T-cell (primary cell): Measurements from ENCODE around the gene CFAP43. TPM values are rescaled to one million over a fixed set of nuclear protein-coding genes. Genes with fewer than 3 reads are reported as not detected.

Experiments used
- ATAC-seq, 4 experiments: fragments of 200-7000 bp in 3 of 4; fragments of 150-1000 bp in 1 of 4; cut with Tn5 transposase; replicated peaks in 1 of 4; 1 replicate in 3 of 4; 2 replicates in 1 of 4; pipeline ENCODE4 v1.10.0; 2021; ENCODE audit warnings: moderate library complexity in 3 of 4, mild to moderate bottlenecking in 2 of 4, moderate number of reproducible peaks in 1 of 4
- CTCF ChIA-PET, 2 donors: fragments of 300-600 bp; sonication (Branson Sonifier 250); formaldehyde crosslinking; loops; one replicate each; lab custom pipeline; 2022; ENCODE audit warnings: antibody characterized with exemption in 2 of 2; lab: Charles Lee
- POLR2A ChIA-PET, 2 donors: fragments of 300-600 bp; sonication (Branson Sonifier 250); formaldehyde crosslinking; loops; one replicate each; lab custom pipeline; 2022; ENCODE audit warnings: antibody characterized with exemption in 2 of 2; lab: Charles Lee
- DNase-seq, 35 experiments: peaks; one replicate each; pipeline versions ENCODE4 v3.0.0 to v3.0.0-alpha.2; 2013 to 2023
- H3K27ac ChIP-seq: one replicate; pipeline ENCODE4 v1.5.1; 2013; ENCODE audit warnings: low read length
- H3K27me3 ChIP-seq, 2 experiments: replicated peaks in 1 of 2; 1 replicate in 1 of 2; 2 replicates in 1 of 2; pipeline versions ENCODE4 v1.6.1 to v1.7.0; 2013; ENCODE audit warnings: low read length in 1 of 2, mixed read lengths in 1 of 2; ENCODE audit not compliant: control insufficient read depth in 2 of 2, insufficient read depth in 2 of 2; ENCODE audit errors: extremely low read depth in 1 of 2
- H3K36me3 ChIP-seq, 2 donors: 1 replicate in 1 of 2; 2 replicates in 1 of 2; pipeline versions ENCODE4 v1.6.1 to v1.7.0; 2013; ENCODE audit warnings: low read length in 1 of 2; ENCODE audit not compliant: control insufficient read depth in 2 of 2, insufficient read depth in 1 of 2; ENCODE audit errors: extremely low read depth in 1 of 2
- H3K4me1 ChIP-seq, 2 experiments: 1 replicate in 1 of 2; 2 replicates in 1 of 2; pipeline versions ENCODE4 v1.6.1 to v1.7.0; 2013; ENCODE audit warnings: low read length in 2 of 2, mixed read lengths in 1 of 2; ENCODE audit not compliant: insufficient read depth in 2 of 2, control insufficient read depth in 1 of 2; ENCODE audit errors: extremely low read depth in 1 of 2
- H3K4me3 ChIP-seq, 2 donors: 1 replicate in 1 of 2; 2 replicates in 1 of 2; pipeline versions ENCODE4 v1.5.1 to v1.7.0; 2013; ENCODE audit warnings: mild to moderate bottlenecking in 2 of 2, low read length in 1 of 2, moderate library complexity in 1 of 2; ENCODE audit not compliant: control insufficient read depth in 1 of 2; ENCODE audit errors: extremely low read depth in 1 of 2
- H3K9me3 ChIP-seq: 2 replicates; pipeline ENCODE4 v1.7.0; 2013
- H3K27ac Mint-ChIP-seq, 2 donors: one replicate each; pipeline ENCODE4 v1.8.0; 2020 to 2021; ENCODE audit warnings: mild to moderate bottlenecking in 2 of 2, mixed read lengths in 2 of 2
- H3K27me3 Mint-ChIP-seq, 2 donors: one replicate each; pipeline ENCODE4 v1.8.0; 2021 to 2022; ENCODE audit warnings: mixed read lengths in 2 of 2
- H3K36me3 Mint-ChIP-seq: one replicate; pipeline ENCODE4 v1.8.0; 2021; ENCODE audit warnings: mixed read lengths
- H3K4me1 Mint-ChIP-seq, 3 donors: one replicate each; pipeline ENCODE4 v1.8.0; 2020 to 2022; ENCODE audit warnings: mixed read lengths in 3 of 3, mild to moderate bottlenecking in 1 of 3
- H3K4me3 Mint-ChIP-seq, 3 donors: one replicate each; pipeline ENCODE4 v1.8.0; 2020 to 2022; ENCODE audit warnings: mild to moderate bottlenecking in 3 of 3, mixed read lengths in 3 of 3, moderate library complexity in 3 of 3
- H3K9me3 Mint-ChIP-seq, 3 donors: one replicate each; pipeline ENCODE4 v1.8.0; 2020 to 2022; ENCODE audit warnings: mixed read lengths in 3 of 3
- WGBS: methylation state at CpG from one replicate; pipeline ENCODE4 v1.1.5; 2013; ENCODE audit warnings: missing lambda C conversion rate; ENCODE audit not compliant: insufficient coverage; 5-methylcytosine and 5-hydroxymethylcytosine counted together
- total RNA-seq, 35 experiments: library from RNA in 6 of 35; stranded (reverse) in 6 of 35; fragments of 120-200 nt in 1 of 35; gene quantifications; one replicate each; pipeline versions ENCODE4 v1.2.1 to v1.2.4 and lab custom pipeline; 2013 to 2026

CFAP43 gene
- total RNA-seq, 5 donors from 2014 or later (not counting 1 experiment from before 2014, with no cell fraction given), result 0.58 TPM; not detected in 4

DNA sequence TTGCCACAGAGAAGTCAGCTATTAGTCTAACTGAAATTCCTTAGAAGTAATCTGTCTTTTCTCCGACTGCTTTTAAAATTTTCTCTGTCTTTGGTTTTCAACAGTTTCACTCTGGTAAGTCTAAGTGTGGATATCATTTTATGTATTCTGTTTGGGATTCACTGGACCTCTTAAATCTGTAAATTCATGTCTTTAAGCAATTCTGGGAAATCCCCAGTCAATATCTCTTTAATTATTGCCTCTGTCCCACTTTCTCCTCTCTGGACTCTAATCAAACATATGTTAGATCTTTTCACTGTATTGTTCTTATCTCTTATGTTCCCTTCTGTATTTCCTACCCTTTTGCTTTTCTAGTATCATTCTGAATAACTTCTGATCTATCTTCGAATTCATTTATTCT, 29.9 kb downstream of the CFAP43 start:
- Mint-ChIP-seq H3K36me3 (no peaks in the 10 kb centered on the region), H3K9me3 (no peaks in the 10 kb centered on the region), H3K4me3 (no peak overlapping the region), H3K4me1 (no peaks in the 10 kb centered on the region), H3K27ac (no peak overlapping the region), H3K27me3 (peaks cover 10 to 14% of the 10 kb centered on the region in 2 donors)
- CTCF ChIA-PET, result no interaction called here
- Histone ChIP-seq H3K27me3 (peaks cover 0 to 4% of the 10 kb centered on the region in 2 experiments), H3K4me3 (no peak overlapping the region), H3K27ac (no peak overlapping the region), H3K9me3 (no peaks in the 10 kb centered on the region), H3K4me1 (no peaks in the 10 kb centered on the region), H3K36me3 (no peaks in the 10 kb centered on the region)
- ATAC-seq (no peak), DNase-seq (no peak)
- no CpG with 5 or more reads among the region's 2 CpGs for WGBS
- POLR2A ChIA-PET, result no interaction called here

DNA sequence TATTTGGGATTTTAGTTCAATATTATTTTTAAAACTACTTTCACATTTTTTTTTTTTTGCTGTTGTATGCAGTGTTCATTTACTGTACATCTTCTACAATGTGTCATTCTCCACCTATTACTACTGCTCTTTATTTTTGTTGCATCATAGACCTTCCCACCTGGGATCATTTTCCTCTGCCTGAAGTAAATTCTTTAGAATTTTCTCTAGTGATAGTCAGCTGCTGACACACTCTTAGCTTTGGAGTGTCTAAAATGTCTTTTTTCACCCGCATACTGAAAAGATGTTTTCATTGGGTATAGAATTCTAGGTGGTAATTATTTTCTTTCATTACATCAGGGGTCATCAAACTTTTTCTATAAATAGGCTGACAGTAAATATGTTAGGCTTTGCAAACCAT, 30.5 kb downstream of the CFAP43 start:
- no peak overlapping the region for H3K27ac Mint-ChIP-seq
- peaks cover 9 to 14% of the 10 kb centered on the region in 2 donors for H3K27me3 Mint-ChIP-seq
- no peaks in the 10 kb centered on the region for H3K9me3 Mint-ChIP-seq
- Histone ChIP-seq H3K4me3 (no peak overlapping the region), H3K27ac (no peak overlapping the region), H3K27me3 (peaks cover 0 to 4% of the 10 kb centered on the region in 2 experiments), H3K9me3 (no peaks in the 10 kb centered on the region), H3K36me3 (no peaks in the 10 kb centered on the region), H3K4me1 (no peaks in the 10 kb centered on the region)
- POLR2A ChIA-PET, result no interaction called here
- WGBS, result no CpG with 5 or more reads among the region's 1 CpG
- CTCF ChIA-PET, result no interaction called here
- DNase-seq (no peak), ATAC-seq (no peak)
- no peaks in the 10 kb centered on the region for H3K36me3 Mint-ChIP-seq
- H3K4me1 Mint-ChIP-seq, result no peaks in the 10 kb centered on the region
- no peak overlapping the region for H3K4me3 Mint-ChIP-seq

DNA sequence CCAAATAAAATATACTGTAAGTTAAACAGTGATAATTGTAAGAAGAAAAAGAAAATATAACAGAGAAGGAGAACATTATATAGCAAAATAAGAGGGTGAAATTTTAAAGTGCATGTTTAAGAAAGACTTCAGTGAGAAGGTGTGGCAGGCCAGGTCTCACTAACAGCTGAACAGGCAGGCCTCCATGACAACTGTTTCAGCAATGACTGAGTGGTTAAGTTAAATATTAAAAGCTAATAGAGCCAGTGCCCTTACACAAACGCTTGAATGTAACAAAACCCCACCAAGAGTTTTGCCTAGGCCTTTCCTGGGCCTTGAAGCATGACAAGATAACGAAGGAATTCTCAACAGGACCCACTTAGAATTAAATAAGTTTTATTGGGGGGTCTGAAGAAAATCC, 32.6 kb downstream of the CFAP43 start:
- no peak overlapping the region for H3K27ac Mint-ChIP-seq
- H3K27ac ChIP-seq, result no peak overlapping the region
- no peaks in the 10 kb centered on the region for H3K9me3 Mint-ChIP-seq
- CTCF ChIA-PET, result no interaction called here
- no peaks in the 10 kb centered on the region for H3K9me3 ChIP-seq
- no CpG with 5 or more reads among the region's 2 CpGs for WGBS
- no peaks in the 10 kb centered on the region for H3K4me1 ChIP-seq
- no peaks in the 10 kb centered on the region for H3K36me3 ChIP-seq
- H3K4me3 Mint-ChIP-seq, result no peak overlapping the region
- DNase-seq (no peak), ATAC-seq (no peak)
- no peaks in the 10 kb centered on the region for H3K36me3 Mint-ChIP-seq
- POLR2A ChIA-PET, result no interaction called here
- peaks cover 7 to 11% of the 10 kb centered on the region in 2 donors for H3K27me3 Mint-ChIP-seq
- H3K4me1 Mint-ChIP-seq, result no peaks in the 10 kb centered on the region
- no peak overlapping the region for H3K4me3 ChIP-seq
- H3K27me3 ChIP-seq, result peaks cover 0 to 4% of the 10 kb centered on the region in 2 experiments

DNA sequence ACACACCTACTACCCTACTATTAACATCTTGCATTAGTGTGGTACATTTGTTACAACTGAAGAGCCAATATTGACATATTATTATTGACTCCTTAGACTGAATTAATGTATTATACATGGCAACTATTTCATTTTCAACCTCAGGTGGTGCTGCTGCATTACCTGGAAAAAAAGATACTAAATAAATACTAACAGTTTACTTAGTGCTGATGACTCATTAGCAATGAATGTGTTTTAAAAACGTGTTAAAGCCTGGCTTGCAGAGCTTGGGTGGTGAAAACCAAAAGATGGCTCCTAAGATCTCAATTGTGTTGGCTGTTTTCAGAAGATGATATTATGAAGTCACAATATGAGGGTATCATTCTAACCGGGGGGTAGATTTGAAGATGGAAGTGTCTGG, 34.8 kb downstream of the CFAP43 start:
- Histone ChIP-seq H3K9me3 (no peaks in the 10 kb centered on the region), H3K4me1 (no peaks in the 10 kb centered on the region), H3K27ac (no peak overlapping the region), H3K27me3 (peaks cover 0 to 6% of the 10 kb centered on the region in 2 experiments), H3K36me3 (no peaks in the 10 kb centered on the region), H3K4me3 (no peak overlapping the region)
- H3K4me1 Mint-ChIP-seq, result no peaks in the 10 kb centered on the region
- no peak overlapping the region for H3K27ac Mint-ChIP-seq
- DNase-seq (no peak), ATAC-seq (no peak)
- no peaks in the 10 kb centered on the region for H3K36me3 Mint-ChIP-seq
- H3K9me3 Mint-ChIP-seq, result no peaks in the 10 kb centered on the region
- WGBS, result 50% methylated on average over 1 of the region's 2 CpGs
- H3K27me3 Mint-ChIP-seq, result peaks cover 16 to 18% of the 10 kb centered on the region in 2 donors
- CTCF ChIA-PET, result no interaction called here
- H3K4me3 Mint-ChIP-seq, result no peak overlapping the region
- POLR2A ChIA-PET, result no interaction called here

DNA sequence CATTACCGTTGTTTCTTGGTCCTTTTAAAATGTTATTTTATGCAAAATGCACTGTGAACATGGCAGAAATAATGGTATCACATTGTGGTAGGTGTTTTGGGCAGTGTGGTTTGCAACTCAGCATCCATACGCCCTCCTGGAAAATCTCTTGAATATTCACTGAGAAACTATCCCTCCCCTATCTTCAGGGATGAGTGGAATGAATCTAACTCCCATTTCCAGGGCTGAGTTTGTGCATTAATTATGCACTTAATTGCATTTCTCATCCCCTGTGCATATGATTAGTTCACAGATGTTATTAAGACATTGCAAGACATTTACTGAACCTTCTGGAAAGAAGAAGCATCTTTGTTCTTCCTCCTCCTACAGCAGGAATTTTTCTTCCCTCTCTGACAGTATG, 36.5 kb downstream of the CFAP43 start:
- H3K27me3 ChIP-seq, result peaks cover 0 to 6% of the 10 kb centered on the region in 2 experiments
- H3K4me3 Mint-ChIP-seq, result no peak overlapping the region
- H3K9me3 ChIP-seq, result no peaks in the 10 kb centered on the region
- no peak overlapping the region for H3K4me3 ChIP-seq
- H3K4me1 ChIP-seq, result no peaks in the 10 kb centered on the region
- H3K27ac Mint-ChIP-seq, result no peak overlapping the region
- no CpG with 5 or more reads among the region's 2 CpGs for WGBS
- H3K9me3 Mint-ChIP-seq, result no peaks in the 10 kb centered on the region
- DNase-seq (no peak), ATAC-seq (no peak)
- ChIA-PET POLR2A (no interaction called here), CTCF (no interaction called here)
- no peaks in the 10 kb centered on the region for H3K36me3 ChIP-seq
- no peak overlapping the region for H3K27ac ChIP-seq
- no peaks in the 10 kb centered on the region for H3K36me3 Mint-ChIP-seq
- H3K27me3 Mint-ChIP-seq, result peaks cover 17 to 23% of the 10 kb centered on the region in 2 donors
- no peaks in the 10 kb centered on the region for H3K4me1 Mint-ChIP-seq

DNA sequence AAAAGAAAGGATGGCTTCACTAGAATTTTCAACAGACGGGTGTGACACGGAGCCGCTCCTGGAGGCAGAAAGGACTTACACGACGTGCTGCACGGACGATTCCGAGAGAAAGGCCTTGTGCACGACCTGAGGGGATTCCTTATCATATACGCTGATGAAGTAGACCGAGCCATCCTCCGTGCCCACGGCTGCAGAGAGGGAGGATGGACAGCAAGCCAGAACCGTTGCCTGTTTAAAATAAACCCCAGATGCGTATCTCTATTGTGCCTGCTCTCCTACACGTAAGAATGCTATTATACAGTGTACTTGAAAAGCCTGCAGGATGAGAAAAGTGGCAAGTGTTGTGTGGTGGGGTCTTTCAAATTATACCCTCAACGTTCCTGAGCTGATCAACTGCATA, 38.4 kb downstream of the CFAP43 start:
- ATAC-seq (no peak), DNase-seq (no peak)
- H3K4me1 ChIP-seq, result no peaks in the 10 kb centered on the region
- peaks cover 24 to 29% of the 10 kb centered on the region in 2 donors for H3K27me3 Mint-ChIP-seq
- peaks cover 0 to 7% of the 10 kb centered on the region in 2 experiments for H3K27me3 ChIP-seq
- H3K27ac Mint-ChIP-seq, result no peak overlapping the region
- CTCF ChIA-PET, result no interaction called here
- no peaks in the 10 kb centered on the region for H3K4me1 Mint-ChIP-seq
- H3K36me3 Mint-ChIP-seq, result no peaks in the 10 kb centered on the region
- H3K4me3 Mint-ChIP-seq, result no peak overlapping the region
- H3K36me3 ChIP-seq, result no peaks in the 10 kb centered on the region
- no peaks in the 10 kb centered on the region for H3K9me3 ChIP-seq
- no peaks in the 10 kb centered on the region for H3K9me3 Mint-ChIP-seq
- WGBS, result 83% methylated on average over 14 of the region's 17 CpGs
- POLR2A ChIA-PET, result no interaction called here
- no peak overlapping the region for H3K27ac ChIP-seq
- no peak overlapping the region for H3K4me3 ChIP-seq

DNA sequence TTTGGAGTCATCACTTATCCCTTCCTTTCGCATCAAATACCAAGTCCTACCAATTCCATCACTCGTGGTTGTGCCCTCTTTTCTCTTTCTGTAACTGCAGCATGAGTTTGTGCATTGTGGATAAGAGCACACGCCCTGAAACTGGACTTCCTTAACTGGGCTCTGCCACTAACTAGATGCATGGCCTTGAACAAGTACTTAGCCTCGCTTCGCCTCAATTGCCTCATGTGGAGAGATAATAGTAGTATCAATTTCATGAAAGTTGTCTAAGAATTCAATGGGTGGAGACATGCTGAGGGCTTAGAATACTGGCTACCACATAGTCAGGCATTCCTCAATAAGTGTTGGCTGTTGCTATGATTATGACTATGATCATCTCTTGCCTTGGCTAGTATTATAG, 41.5 kb downstream of the CFAP43 start:
- Histone ChIP-seq H3K4me3 (no peak overlapping the region), H3K27ac (no peak overlapping the region), H3K27me3 (peaks cover 0 to 7% of the 10 kb centered on the region in 2 experiments), H3K36me3 (no peaks in the 10 kb centered on the region), H3K9me3 (no peaks in the 10 kb centered on the region), H3K4me1 (no peaks in the 10 kb centered on the region)
- ChIA-PET POLR2A (no interaction called here), CTCF (no interaction called here)
- Mint-ChIP-seq H3K4me3 (no peak overlapping the region), H3K4me1 (no peaks in the 10 kb centered on the region), H3K27me3 (peaks cover 22 to 25% of the 10 kb centered on the region in 2 donors), H3K9me3 (no peaks in the 10 kb centered on the region), H3K36me3 (no peaks in the 10 kb centered on the region), H3K27ac (no peak overlapping the region)
- no peak for ATAC-seq
- WGBS, result 84% methylated on average over 5 of the region's 5 CpGs
- DNase-seq, result no peak
